GM21528 (cell line): ENCODE measurements around the gene CALHM4.
"Not testable (repeated sequence)": the region's sequence is repeated elsewhere in the genome, so short reads cannot be mapped to it uniquely, and the experiment has no call there.

Experiments used
- ATAC-seq: cut with Tn5 transposase; IDR thresholded peaks from one replicate; pipeline ENCODE4 v1.9.1; 2021; ENCODE audit warnings: mild to moderate bottlenecking, moderate library complexity; ENCODE audit not compliant: unreplicated experiment, low FRiP score

The CALHM4 gene

GRCh38 chr6:116571683-116572000 lies 18.1 kb downstream of the CALHM4 start:
- no peak for ATAC-seq

- no peak for ATAC-seq
Measured at GRCh38 chr6:116572162-116572561, 18.6 kb downstream of the CALHM4 start.

DNA sequence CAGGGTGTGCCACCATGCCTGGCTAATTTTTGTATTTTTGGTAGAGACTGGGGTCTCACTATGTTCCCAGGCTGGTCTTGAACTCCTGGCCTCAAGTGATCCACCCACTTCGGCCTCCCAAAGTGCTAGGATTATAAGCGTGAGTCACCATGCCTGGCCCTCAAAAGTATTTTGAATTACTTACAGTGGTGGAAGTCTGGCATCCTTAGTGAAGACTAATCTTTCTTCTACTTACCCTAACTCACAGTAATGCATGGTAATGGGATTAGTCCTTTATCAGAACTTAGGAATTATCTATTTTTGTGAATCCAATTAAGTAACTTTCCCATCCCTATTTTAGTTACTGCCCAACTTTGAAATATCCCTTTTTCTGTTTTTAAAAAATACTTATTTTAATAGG lies 21.7 kb downstream of the CALHM4 start:
- no peak for ATAC-seq

DNA sequence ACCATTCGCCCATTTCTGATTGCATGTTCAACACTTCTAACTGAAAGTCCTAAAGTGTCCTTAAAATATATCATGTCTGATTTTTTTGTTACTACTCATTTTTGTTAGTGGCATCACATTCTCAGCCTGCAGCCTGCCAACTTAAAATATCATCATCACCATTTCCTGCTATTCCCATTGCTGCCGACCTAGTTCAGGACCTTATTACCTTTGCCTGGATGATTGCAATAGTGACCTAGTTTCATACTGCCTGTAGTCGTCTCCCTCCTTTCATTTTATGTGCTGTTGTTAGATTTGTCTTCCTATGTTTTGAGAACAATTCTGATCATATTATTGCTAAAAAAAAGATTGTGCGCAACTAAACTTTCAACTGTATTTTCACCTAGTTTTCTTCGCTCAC lies 23.9 kb downstream of the CALHM4 start:
- ATAC-seq = no peak

- no peak for ATAC-seq
Measured at GRCh38 chr6:116578335-116578734, 24.8 kb downstream of the CALHM4 start.

DNA sequence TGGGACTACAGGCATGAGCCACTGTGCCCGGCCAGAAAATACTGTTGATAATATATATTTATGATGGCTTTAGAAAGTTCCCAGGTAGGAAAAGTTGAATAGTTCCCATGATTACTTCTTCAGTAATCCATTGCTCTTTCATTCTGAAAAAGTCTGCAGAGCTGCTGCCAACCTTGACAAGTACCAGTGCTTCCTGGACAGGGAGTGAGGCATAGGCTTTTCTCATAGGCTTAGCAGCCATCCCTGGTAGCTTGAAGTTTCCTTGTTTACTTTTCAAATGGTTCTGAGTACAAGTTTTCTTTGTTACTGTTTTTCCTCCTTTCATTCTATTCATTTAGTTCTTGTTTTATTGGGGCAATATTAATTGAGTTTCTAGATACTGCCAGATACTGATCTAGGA lies 25.6 kb downstream of the CALHM4 start:
- no peak for ATAC-seq

DNA sequence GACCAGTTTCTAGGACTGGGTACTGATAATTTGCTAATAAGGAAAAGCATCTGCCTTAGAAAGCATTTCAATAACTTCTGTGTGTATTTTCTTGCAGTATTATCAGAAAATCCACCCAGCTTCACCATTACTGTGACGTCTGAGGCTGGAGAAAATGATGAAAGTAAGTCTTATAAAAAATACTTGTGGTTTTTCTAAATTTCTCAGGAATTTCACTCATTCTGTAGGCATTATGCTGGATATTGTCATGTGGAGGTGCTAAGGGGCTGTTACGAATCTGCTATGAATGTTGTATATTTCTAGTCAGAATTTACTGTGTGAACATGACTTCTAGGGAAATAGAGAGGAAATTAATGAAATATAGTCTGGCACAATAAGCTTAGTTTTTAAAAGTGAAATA lies 26.6 kb downstream of the CALHM4 start:
- ATAC-seq = no peak

DNA sequence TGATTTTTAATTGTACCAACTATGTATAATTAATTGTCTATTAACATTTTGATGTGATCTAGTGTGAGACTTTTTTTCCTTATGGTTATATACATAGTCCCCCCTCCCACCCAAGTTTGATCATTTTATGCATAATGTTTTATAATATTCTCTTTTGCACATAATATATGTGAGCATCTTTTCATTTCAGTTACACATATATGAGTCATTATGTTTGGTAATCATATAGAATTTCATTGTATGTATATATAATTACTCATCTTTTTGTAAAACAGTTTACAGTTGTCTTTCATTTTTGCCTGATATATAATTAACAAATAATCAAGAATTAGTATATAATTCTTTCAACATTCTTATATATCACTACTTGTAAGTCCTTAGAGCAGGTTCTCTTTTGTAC lies 32.7 kb downstream of the CALHM4 start:
- ATAC-seq = no peak

- no peak for ATAC-seq
Measured at GRCh38 chr6:116586738-116587137, 33.2 kb downstream of the CALHM4 start.

DNA sequence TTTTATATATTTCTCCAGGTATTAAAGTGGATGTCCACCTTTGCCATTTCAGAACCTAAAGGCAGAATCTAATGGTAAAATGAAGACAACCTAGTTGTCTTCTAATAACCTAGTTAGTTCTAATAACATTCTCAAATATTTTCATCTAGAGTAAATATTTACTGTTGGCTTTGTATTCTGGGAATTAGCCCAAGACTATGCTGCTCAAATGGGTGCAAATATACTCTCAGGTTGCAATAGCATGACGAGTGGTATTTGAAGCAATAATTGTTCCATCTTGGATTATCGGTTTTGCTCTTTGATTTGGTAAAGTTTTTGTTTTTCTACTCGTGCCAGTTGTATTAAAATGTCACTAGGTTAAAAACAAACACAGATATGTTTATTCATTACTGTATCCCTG lies 41.7 kb downstream of the CALHM4 start:
- ATAC-seq = no peak

GRCh38 chr6:116596815-116597214 lies 43.3 kb downstream of the CALHM4 start:
- ATAC-seq = no peak

GRCh38 chr6:116603916-116604315 lies 50.4 kb downstream of the CALHM4 start:
- not testable (repeated sequence) for ATAC-seq

DNA sequence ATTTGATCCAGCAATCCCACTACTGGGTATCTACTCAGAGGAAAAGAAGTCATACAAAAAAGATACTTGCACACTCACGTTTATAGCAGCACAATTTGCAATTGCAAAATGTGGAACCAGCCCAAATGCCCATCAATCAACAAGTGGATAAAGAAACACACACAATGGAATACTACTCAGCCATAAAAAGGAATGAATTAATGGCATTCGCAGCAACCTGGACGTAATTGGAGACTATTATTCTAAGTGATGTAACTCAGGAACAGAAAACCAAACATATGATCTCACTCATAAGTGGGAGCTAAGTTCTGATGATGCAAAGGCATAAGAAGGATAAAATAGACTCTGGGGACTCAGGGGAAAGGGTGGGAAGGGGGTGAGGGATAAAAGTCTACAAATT lies 51.3 kb downstream of the CALHM4 start:
- ATAC-seq = not testable (repeated sequence)

DNA sequence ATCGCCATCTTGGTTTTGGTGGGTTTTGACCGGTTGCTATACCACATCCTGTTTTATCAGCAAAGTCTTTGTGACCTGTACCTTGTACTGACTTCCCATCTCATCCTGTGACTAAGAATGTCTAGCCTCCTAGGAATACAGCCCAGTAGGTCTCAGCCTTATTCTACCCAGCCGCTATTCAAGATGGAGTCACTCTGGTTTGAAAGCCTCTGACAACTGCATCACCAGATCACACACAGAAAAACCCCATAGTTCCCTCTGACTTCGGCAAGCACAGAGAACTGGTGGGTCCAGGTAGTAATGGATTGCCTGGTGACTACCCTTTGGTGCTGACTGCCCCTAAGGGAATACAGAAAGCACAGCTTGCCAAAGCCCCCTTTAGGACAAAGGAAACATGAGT lies 52.4 kb downstream of the CALHM4 start:
- ATAC-seq = no peak
